Hepatocyte (in vitro differentiated cells): ENCODE measurements around the gene FUCA1. TPM values are rescaled to one million over a fixed set of nuclear protein-coding genes. Genes with fewer than 3 reads are reported as not detected.
A peak's percentile ranks its signal among the peaks of the same experiment; 100 is the strongest.
"Not testable (repeated sequence)": the region's sequence is repeated elsewhere in the genome, so short reads cannot be mapped to it uniquely, and the experiment has no call there.

Experiments used
- DNase-seq: peaks from one replicate; pipeline ENCODE4 v3.0.0-alpha.2; 2016; ENCODE audit warnings: low spot score
- H2AFZ ChIP-seq: fragments of 200-600 bp; sonication (generic); 2 replicates; pipeline ENCODE4 v1.6.0; 2016; ENCODE audit warnings: antibody characterized with exemption, mild to moderate bottlenecking
- H3K27ac ChIP-seq: fragments of 200-600 bp; sonication (generic); 2 replicates; pipeline ENCODE4 v1.5.1; 2016; ENCODE audit warnings: mild to moderate bottlenecking
- H3K27me3 ChIP-seq: fragments of 200-600 bp; sonication (generic); 2 replicates; pipeline ENCODE4 v1.6.1; 2016
- H3K36me3 ChIP-seq: fragments of 200-600 bp; sonication (generic); replicated peaks from 2 replicates; pipeline ENCODE4 v1.5.1; 2016; ENCODE audit warnings: low read depth; ENCODE audit not compliant: insufficient read depth
- H3K4me1 ChIP-seq: fragments of 200-600 bp; sonication (generic); 2 replicates; pipeline ENCODE4 v1.5.1; 2016; ENCODE audit warnings: mild to moderate bottlenecking, moderate library complexity; ENCODE audit not compliant: insufficient read depth
- H3K4me2 ChIP-seq: fragments of 200-600 bp; sonication (generic); 2 replicates; pipeline ENCODE4 v1.6.0; 2016
- H3K4me3 ChIP-seq: fragments of 200-600 bp; sonication (generic); 2 replicates; pipeline ENCODE4 v1.5.1; 2016; ENCODE audit warnings: mild to moderate bottlenecking
- H3K79me2 ChIP-seq: fragments of 200-600 bp; sonication (generic); 2 replicates; pipeline ENCODE4 v1.6.0; 2017; ENCODE audit warnings: mild to moderate bottlenecking
- H3K9me2 ChIP-seq: fragments of 200-600 bp; sonication (generic); replicated peaks from 2 replicates; pipeline ENCODE4 v1.6.0; 2017; ENCODE audit warnings: mild to moderate bottlenecking; ENCODE audit not compliant: insufficient read depth
- H3K9me3 ChIP-seq: fragments of 200-600 bp; sonication (generic); 2 replicates; pipeline ENCODE4 v1.5.1; 2016; ENCODE audit warnings: low read depth, mild to moderate bottlenecking
- H4K20me1 ChIP-seq: fragments of 200-600 bp; sonication (generic); 2 replicates; pipeline ENCODE4 v1.6.0; 2016; ENCODE audit warnings: mild to moderate bottlenecking; ENCODE audit not compliant: insufficient read depth, poor library complexity, severe bottlenecking
- CTCF ChIP-seq: fragments of 200-600 bp; sonication (generic); IDR thresholded peaks from 2 replicates; pipeline ENCODE4 v1.5.1; 2016; ENCODE audit warnings: antibody characterized with exemption, mild to moderate bottlenecking; ENCODE audit not compliant: poor library complexity
- EZH2 ChIP-seq: fragments of 200-600 bp; sonication (generic); IDR thresholded peaks from 2 replicates; pipeline ENCODE4 v1.6.1; 2016; ENCODE audit warnings: antibody characterized with exemption, mild to moderate bottlenecking, borderline replicate concordance
- EZH2phosphoT487 ChIP-seq: fragments of 200-600 bp; sonication (generic); IDR thresholded peaks from one replicate; pipeline ENCODE4 v1.6.1; 2018; ENCODE audit warnings: antibody characterized with exemption, mild to moderate bottlenecking, low read depth, moderate library complexity; ENCODE audit not compliant: unreplicated experiment, severe bottlenecking
- WGBS: methylation state at CpG from one replicate; pipeline ENCODE4 v1.1.6; 2016; ENCODE audit warnings: low lambda C conversion rate; ENCODE audit errors: missing lambda C conversion rate; 5-methylcytosine and 5-hydroxymethylcytosine counted together
- polyA plus RNA-seq: library from polyadenylated mRNA; unstranded; fragments of >200 nt; fragmentation: Nextera tagmentation; extraction: Ambion mirVana; gene quantifications from 2 replicates; pipeline ENCODE4 v1.2.1, GENCODE V29; 2016
- total RNA-seq: library from RNA; depleted of rRNA; stranded (reverse); fragments of >200 nt; gene quantifications from 2 replicates; pipeline ENCODE4 v1.2.3, GENCODE V29; 2014

The FUCA1 gene
- total and polyA plus RNA-seq, 2 experiments from 2014 or later: 59.0 to 74.2 TPM

DNA sequence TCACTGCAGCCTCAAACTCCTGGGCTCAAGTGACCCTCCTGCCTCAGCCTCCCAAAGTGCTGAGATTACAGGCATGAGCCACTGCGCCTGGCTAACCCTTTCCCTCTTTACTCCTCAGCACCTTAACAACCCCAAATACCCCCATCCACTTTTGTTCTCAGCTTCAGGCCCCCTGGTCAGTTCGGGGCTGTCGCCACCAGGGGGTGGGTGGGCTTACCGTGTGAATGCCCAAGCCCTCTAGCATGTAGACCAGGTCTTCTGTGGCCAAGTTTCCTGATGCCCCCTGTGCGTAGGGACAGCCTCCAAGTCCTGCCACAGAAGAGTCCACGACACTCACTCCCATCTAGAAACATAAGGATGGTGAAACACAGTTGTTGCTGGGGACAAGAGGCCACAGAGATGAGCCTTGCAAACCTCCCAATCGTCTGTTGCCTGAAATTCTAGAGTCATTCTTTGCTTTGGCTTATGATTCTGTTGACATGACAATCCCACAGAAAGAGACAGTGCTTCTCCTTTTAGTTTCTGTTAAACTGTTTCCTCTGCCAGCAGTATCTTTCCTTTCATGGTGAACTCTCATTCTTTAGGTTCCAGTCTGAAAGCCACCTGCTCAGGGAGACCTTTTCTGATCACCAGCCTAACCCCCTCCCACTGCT is 63.8 kb downstream of the FUCA1 start:
- 83% methylated on average over 7 of the region's 7 CpGs for WGBS
- Histone ChIP-seq H3K4me1 (peaks cover 10% of the 10 kb centered on the region), H2AFZ (no peak overlapping the region), H3K27me3 (no peaks in the 10 kb centered on the region), H3K9me2 (no peaks in the 10 kb centered on the region), H3K36me3 (no peaks in the 10 kb centered on the region), H4K20me1 (no peaks in the 10 kb centered on the region), H3K4me3 (no peak overlapping the region), H3K79me2 (no peaks in the 10 kb centered on the region), H3K9me3 (no peaks in the 10 kb centered on the region), H3K27ac (no peak overlapping the region), H3K4me2 (no peak overlapping the region)
- TF ChIP-seq CTCF (no peak), EZH2phosphoT487 (no peak), EZH2 (no peak)
- no peak for DNase-seq

DNA sequence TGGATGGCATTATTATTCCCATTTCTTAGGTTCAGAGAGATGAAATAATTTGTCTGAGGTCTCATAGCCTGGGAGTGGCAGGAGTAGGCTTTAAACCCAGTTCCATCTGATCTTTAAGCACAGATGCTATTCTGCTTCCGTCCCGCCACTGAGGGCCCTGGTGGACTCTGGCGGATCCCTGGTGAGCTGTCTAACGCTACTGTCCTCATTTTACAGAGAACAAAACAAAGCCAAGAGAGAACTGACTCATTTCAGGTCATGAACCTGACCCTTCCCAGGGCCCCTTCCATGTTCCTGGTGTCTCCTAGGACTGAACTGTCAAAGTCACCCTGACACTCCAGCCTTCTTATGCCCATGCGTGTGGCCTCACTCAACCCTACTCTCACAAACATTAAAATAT is 64.4 kb downstream of the FUCA1 start:
- H2AFZ ChIP-seq: no peak overlapping the region

DNA sequence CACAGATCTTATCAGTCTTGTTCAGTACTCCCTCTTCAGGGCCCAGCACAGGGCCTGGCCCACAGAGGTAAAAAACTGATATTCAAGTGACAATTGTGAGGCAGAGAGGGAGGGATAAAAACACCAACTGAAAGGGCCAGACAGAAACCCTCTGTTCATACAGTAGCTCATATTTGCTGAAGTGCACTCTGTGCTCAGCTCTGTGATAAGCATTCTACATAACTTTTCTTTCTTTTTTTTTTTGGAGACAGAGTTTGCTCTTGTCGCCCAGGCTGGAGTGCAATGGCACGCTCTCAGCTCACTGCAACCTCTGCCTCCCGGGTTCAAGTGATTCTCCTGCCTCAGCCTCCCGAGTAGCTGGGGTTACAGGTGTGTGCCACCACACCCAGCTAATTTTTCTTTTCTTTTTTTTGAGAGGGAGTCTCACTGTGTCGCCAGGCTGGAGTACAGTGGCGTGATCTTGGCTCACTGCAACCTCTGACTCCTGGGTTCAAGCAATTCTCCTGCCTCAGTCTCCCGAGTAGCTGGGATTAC is 65.2 kb downstream of the FUCA1 start:
- H3K9me3 ChIP-seq, H3K36me3 ChIP-seq, H3K4me2 ChIP-seq, H2AFZ ChIP-seq, H3K27me3 ChIP-seq, H3K4me3 ChIP-seq, H3K79me2 ChIP-seq, H3K9me2 ChIP-seq, H4K20me1 ChIP-seq, DNase-seq, H3K27ac ChIP-seq: not testable (repeated sequence)
- H3K4me1 ChIP-seq: peaks cover 18% of the 10 kb centered on the region
- 93% methylated on average over 7 of the region's 7 CpGs for WGBS

More for the DNA sequence above, 64.4 kb downstream of the FUCA1 start:
- Histone ChIP-seq H3K4me1 (peaks cover 17% of the 10 kb centered on the region), H3K9me3 (no peaks in the 10 kb centered on the region), H3K27ac (no peak overlapping the region), H3K9me2 (no peaks in the 10 kb centered on the region), H4K20me1 (no peaks in the 10 kb centered on the region), H3K27me3 (no peaks in the 10 kb centered on the region), H3K4me3 (no peak overlapping the region), H3K79me2 (peaks cover 5% of the 10 kb centered on the region), H3K4me2 (no peak overlapping the region), H3K36me3 (no peaks in the 10 kb centered on the region)
- 88% methylated on average over 5 of the region's 5 CpGs for WGBS
- no peak for DNase-seq
- TF ChIP-seq EZH2phosphoT487: no peak
- TF ChIP-seq CTCF: no peak

GRCh38 chr1:23801876-23802275 is 66.2 kb downstream of the FUCA1 start:
- 67% methylated on average over 10 of the region's 10 CpGs for WGBS
- Histone ChIP-seq H3K9me2 (no peaks in the 10 kb centered on the region), H3K4me3 (no peak overlapping the region), H3K4me2 (peak overlapping the region; percentile 93), H2AFZ (no peak overlapping the region), H3K79me2 (peaks cover 6% of the 10 kb centered on the region), H3K27me3 (no peaks in the 10 kb centered on the region), H3K9me3 (no peaks in the 10 kb centered on the region), H4K20me1 (no peaks in the 10 kb centered on the region), H3K4me1 (peaks cover 18% of the 10 kb centered on the region), H3K36me3 (no peaks in the 10 kb centered on the region), H3K27ac (peak overlapping the region; percentile 99)
- TF ChIP-seq CTCF (no peak), EZH2 (no peak), EZH2phosphoT487 (no peak)
- DNase-seq: no peak
